Activated B cell treated with CpG ODN at 0.5 μM for 24 hours (primary cell): Measurements from ENCODE around the gene RPS15. TPM values are rescaled to one million over a fixed set of nuclear protein-coding genes. Genes with fewer than 3 reads are reported as not detected.
A peak's percentile ranks its signal among the peaks of the same experiment; 100 is the strongest.

Source experiments
- ATAC-seq: fragments of 200-7000 bp; cut with Tn5 transposase; one replicate; pipeline ENCODE4 v1.10.0; 2021; ENCODE audit warnings: low read depth, mild to moderate bottlenecking, moderate library complexity
- CTCF ChIA-PET: fragments of 350-600 bp; sonication (Branson Sonifier 250); formaldehyde crosslinking; loops from one replicate; lab custom pipeline; 2021; ENCODE audit warnings: antibody characterized with exemption; lab: Charles Lee
- POLR2A ChIA-PET: fragments of 350-600 bp; sonication (Branson Sonifier 250); formaldehyde crosslinking; loops from one replicate; lab custom pipeline; 2021; ENCODE audit warnings: antibody characterized with exemption; lab: Charles Lee
- DNase-seq: peaks from one replicate; pipeline ENCODE4 v3.0.0; 2022
- H3K27ac Mint-ChIP-seq: one replicate; pipeline ENCODE4 v1.8.0; 2020; ENCODE audit warnings: mixed read lengths
- H3K27me3 Mint-ChIP-seq: one replicate; pipeline ENCODE4 v1.8.0; 2021; ENCODE audit warnings: mixed read lengths
- H3K36me3 Mint-ChIP-seq: one replicate; pipeline ENCODE4 v1.8.0; 2021; ENCODE audit warnings: low read depth, mixed read lengths
- H3K4me1 Mint-ChIP-seq: one replicate; pipeline ENCODE4 v1.8.0; 2021; ENCODE audit warnings: mixed read lengths
- H3K4me3 Mint-ChIP-seq: one replicate; pipeline ENCODE4 v1.8.0; 2020; ENCODE audit warnings: mild to moderate bottlenecking, mixed read lengths
- H3K9me3 Mint-ChIP-seq: one replicate; pipeline ENCODE4 v1.8.0; 2020; ENCODE audit warnings: mixed read lengths
- CTCF ChIP-seq: fragments of 200-600 bp; IDR thresholded peaks from one replicate; pipeline ENCODE4 v1.8.0; 2022; ENCODE audit warnings: antibody characterized with exemption, mild to moderate bottlenecking
- intact Hi-C: fragments of 100-400 bp; cut with micrococcal nuclease; formaldehyde crosslinking; loops from one replicate; pipeline ENCODE4 v1.15.1; 2024
- total RNA-seq: library from RNA; stranded (reverse); gene quantifications from 2 replicates; pipeline ENCODE4 v1.2.3, GENCODE V29; 2022

RPS15 gene
- total RNA-seq, 1 donor from 2014 or later, result 1,788 TPM

- Mint-ChIP-seq H3K9me3 (no peaks in the 10 kb centered on the region), H3K27ac (peak overlapping the region; percentile 30), H3K36me3 (peaks cover 77% of the 10 kb centered on the region), H3K4me3 (no peak overlapping the region), H3K4me1 (peaks cover 3% of the 10 kb centered on the region), H3K27me3 (no peaks in the 10 kb centered on the region)
- no peak for TF ChIP-seq CTCF
- DNase-seq (no peak), ATAC-seq (no peak)
- ChIA-PET POLR2A (no interaction called here), CTCF (no interaction called here)
- intact Hi-C loops, result no loop called here
Measured at GRCh38 chr19:1423436-1424191, 14.6 kb upstream of the RPS15 start.

GRCh38 chr19:1424192-1424955 lies 13.8 kb upstream of the RPS15 start:
- no peak for TF ChIP-seq CTCF
- H3K4me3 Mint-ChIP-seq, result no peak overlapping the region
- intact Hi-C loops, result no loop called here
- ChIA-PET POLR2A (no interaction called here), CTCF (no interaction called here)
- peaks cover 71% of the 10 kb centered on the region for H3K36me3 Mint-ChIP-seq
- no peaks in the 10 kb centered on the region for H3K9me3 Mint-ChIP-seq
- no peaks in the 10 kb centered on the region for H3K27me3 Mint-ChIP-seq
- ATAC-seq (no peak), DNase-seq (no peak)
- peaks cover 3% of the 10 kb centered on the region for H3K4me1 Mint-ChIP-seq
- H3K27ac Mint-ChIP-seq, result no peak overlapping the region

GRCh38 chr19:1425102-1425837 lies 12.9 kb upstream of the RPS15 start:
- H3K9me3 Mint-ChIP-seq, result no peaks in the 10 kb centered on the region
- TF ChIP-seq CTCF, result no peak
- peaks cover 71% of the 10 kb centered on the region for H3K36me3 Mint-ChIP-seq
- H3K4me3 Mint-ChIP-seq, result no peak overlapping the region
- H3K27ac Mint-ChIP-seq, result no peak overlapping the region
- ChIA-PET CTCF (no interaction called here), POLR2A (no interaction called here)
- intact Hi-C loops, result no loop called here
- DNase-seq, result no peak
- peaks cover 3% of the 10 kb centered on the region for H3K4me1 Mint-ChIP-seq
- H3K27me3 Mint-ChIP-seq, result no peaks in the 10 kb centered on the region
- no peak for ATAC-seq

GRCh38 chr19:1425902-1426301 lies 12.3 kb upstream of the RPS15 start:
- Mint-ChIP-seq H3K27me3 (no peaks in the 10 kb centered on the region), H3K9me3 (no peaks in the 10 kb centered on the region), H3K4me1 (peaks cover 3% of the 10 kb centered on the region), H3K27ac (no peak overlapping the region), H3K4me3 (no peak overlapping the region), H3K36me3 (peaks cover 73% of the 10 kb centered on the region)
- intact Hi-C loops, result no loop called here
- ChIA-PET POLR2A (no interaction called here), CTCF (no interaction called here)
- TF ChIP-seq CTCF, result no peak
- no peak for ATAC-seq
- DNase-seq, result no peak

GRCh38 chr19:1426736-1427135 lies 11.5 kb upstream of the RPS15 start:
- ChIA-PET POLR2A (no interaction called here), CTCF (no interaction called here)
- no peak for TF ChIP-seq CTCF
- Mint-ChIP-seq H3K4me3 (no peak overlapping the region), H3K27ac (no peak overlapping the region), H3K9me3 (no peaks in the 10 kb centered on the region), H3K36me3 (peaks cover 73% of the 10 kb centered on the region), H3K4me1 (peaks cover 3% of the 10 kb centered on the region), H3K27me3 (no peaks in the 10 kb centered on the region)
- no peak for DNase-seq
- intact Hi-C loops, result no loop called here
- no peak for ATAC-seq
